22Rv1 (cell line): ENCODE results near the gene SLC10A6.

Experiments
- ZFX ChIP-seq: fragments of 450-650 bp; IDR thresholded peaks from 2 replicates; pipeline ENCODE4 v1.6.1; 2017; ENCODE audit warnings: antibody characterized with exemption, borderline replicate concordance
- TF ChIP-seq, protein P1 (sequence below): fragments of 450-650 bp; IDR thresholded peaks from 2 replicates; pipeline ENCODE4 v1.5.1; 2017; ENCODE audit warnings: mild to moderate bottlenecking

DNA sequence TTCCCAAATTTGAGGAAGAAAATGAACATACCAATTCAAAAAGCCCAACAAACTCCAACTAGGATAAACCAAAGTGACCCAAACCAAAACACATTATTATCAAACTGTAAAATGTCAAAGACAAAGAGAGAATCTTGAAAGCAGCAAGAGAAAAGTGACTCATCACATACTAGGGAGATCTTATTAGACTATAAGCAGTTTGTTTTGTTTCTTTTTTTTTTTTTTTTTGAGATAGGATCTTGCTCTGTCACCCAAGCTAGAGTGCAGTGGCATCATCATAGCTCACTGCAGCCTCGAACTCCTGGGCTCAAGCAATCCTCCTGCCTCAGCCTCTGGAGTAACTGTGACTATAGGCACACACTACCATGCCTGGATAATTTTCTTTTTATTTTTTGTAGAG, 30.5 kb upstream of the SLC10A6 start:
- TF ChIP-seq, protein P1, sequence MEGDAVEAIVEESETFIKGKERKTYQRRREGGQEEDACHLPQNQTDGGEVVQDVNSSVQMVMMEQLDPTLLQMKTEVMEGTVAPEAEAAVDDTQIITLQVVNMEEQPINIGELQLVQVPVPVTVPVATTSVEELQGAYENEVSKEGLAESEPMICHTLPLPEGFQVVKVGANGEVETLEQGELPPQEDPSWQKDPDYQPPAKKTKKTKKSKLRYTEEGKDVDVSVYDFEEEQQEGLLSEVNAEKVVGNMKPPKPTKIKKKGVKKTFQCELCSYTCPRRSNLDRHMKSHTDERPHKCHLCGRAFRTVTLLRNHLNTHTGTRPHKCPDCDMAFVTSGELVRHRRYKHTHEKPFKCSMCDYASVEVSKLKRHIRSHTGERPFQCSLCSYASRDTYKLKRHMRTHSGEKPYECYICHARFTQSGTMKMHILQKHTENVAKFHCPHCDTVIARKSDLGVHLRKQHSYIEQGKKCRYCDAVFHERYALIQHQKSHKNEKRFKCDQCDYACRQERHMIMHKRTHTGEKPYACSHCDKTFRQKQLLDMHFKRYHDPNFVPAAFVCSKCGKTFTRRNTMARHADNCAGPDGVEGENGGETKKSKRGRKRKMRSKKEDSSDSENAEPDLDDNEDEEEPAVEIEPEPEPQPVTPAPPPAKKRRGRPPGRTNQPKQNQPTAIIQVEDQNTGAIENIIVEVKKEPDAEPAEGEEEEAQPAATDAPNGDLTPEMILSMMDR = no peak
- TF ChIP-seq ZFX = no peak
